H1 (cell line): Measurements from ENCODE around the gene ZDHHC3. TPM values are rescaled to one million over a fixed set of nuclear protein-coding genes. Genes with fewer than 3 reads are reported as not detected.
A peak's percentile ranks its signal among the peaks of the same experiment; 100 is the strongest.

Source experiments
- CTCF ChIA-PET: fragments of 300-600 bp; sonication (Branson Sonifier 250); formaldehyde crosslinking; loops from one replicate; lab custom pipeline; 2021; ENCODE audit not compliant: partially characterized antibody; lab: Charles Lee
- POLR2A ChIA-PET: fragments of 300-600 bp; sonication (Branson Sonifier 250); formaldehyde crosslinking; loops from one replicate; lab custom pipeline; 2021; ENCODE audit warnings: inconsistent platforms; ENCODE audit not compliant: partially characterized antibody; lab: Charles Lee
- DNase-seq, 2 experiments: peaks; one replicate each; pipeline versions ENCODE4 v3.0.0 to v3.0.0-alpha.2; 2010 to 2022; ENCODE audit warnings: low spot score in 2 of 2, low read depth in 1 of 2, mixed read lengths in 1 of 2
- FAIRE-seq: peaks from 2 replicates; lab custom pipeline; 2011; peaks lifted over from hg19 to GRCh38; lab: Jason Lieb, UNC
- H2AFZ ChIP-seq: 2 replicates; pipeline ENCODE4 v1.8.1; 2012; ENCODE audit warnings: low read length, inconsistent platforms
- H2AK5ac ChIP-seq: 2 replicates; pipeline ENCODE4 v1.6.1; 2013; ENCODE audit warnings: low read depth, low read length
- H2BK120ac ChIP-seq: replicated peaks from 2 replicates; pipeline ENCODE3; 2013; ENCODE audit warnings: low read depth, low read length, inconsistent platforms
- H2BK12ac ChIP-seq: 2 replicates; pipeline ENCODE4 v1.6.1; 2013; ENCODE audit warnings: low read depth, low read length
- H2BK15ac ChIP-seq: 2 replicates; pipeline ENCODE4 v1.6.1; 2013; ENCODE audit warnings: low read length
- H2BK20ac ChIP-seq: 2 replicates; pipeline ENCODE4 v1.6.1; 2013; ENCODE audit warnings: low read length
- H2BK5ac ChIP-seq: 2 replicates; pipeline ENCODE4 v1.6.1; 2013; ENCODE audit warnings: low read depth, low read length
- H3K14ac ChIP-seq: 2 replicates; pipeline ENCODE4 v1.6.1; 2013; ENCODE audit warnings: inconsistent platforms; ENCODE audit not compliant: insufficient read length
- H3K18ac ChIP-seq: 2 replicates; pipeline ENCODE4 v1.6.1; 2013; ENCODE audit warnings: low read length; ENCODE audit errors: extremely low read depth
- H3K23ac ChIP-seq: 2 replicates; pipeline ENCODE4 v1.6.1; 2013; ENCODE audit warnings: inconsistent platforms; ENCODE audit not compliant: insufficient read length
- H3K23me2 ChIP-seq: 2 replicates; pipeline ENCODE4 v1.6.1; 2013; ENCODE audit warnings: low read depth, low read length
- H3K27ac ChIP-seq: 2 replicates; pipeline ENCODE4 v1.6.1; 2011; ENCODE audit warnings: low read depth, low read length, inconsistent platforms
- H3K27me3 ChIP-seq, 4 experiments: replicated peaks in 1 of 4; 1 replicate in 1 of 4; 2 replicates in 3 of 4; pipeline versions ENCODE4 v1.6.1 to v1.8.1; 2011 to 2013; ENCODE audit warnings: low read length in 3 of 4, mild to moderate bottlenecking in 3 of 4, inconsistent platforms in 2 of 4, mixed read lengths in 2 of 4, moderate library complexity in 1 of 4; ENCODE audit not compliant: control insufficient read depth in 3 of 4, insufficient read depth in 3 of 4; ENCODE audit errors: extremely low read depth in 1 of 4
- H3K36me3 ChIP-seq, 4 experiments: 2 replicates each; pipeline versions ENCODE4 v1.6.1 to v1.8.1; 2011 to 2013; ENCODE audit warnings: mild to moderate bottlenecking in 4 of 4, low read length in 3 of 4, moderate library complexity in 2 of 4, control low read depth in 1 of 4, inconsistent platforms in 1 of 4; ENCODE audit not compliant: insufficient read depth in 4 of 4, control insufficient read depth in 2 of 4
- H3K4ac ChIP-seq: replicated peaks from 2 replicates; pipeline ENCODE3; 2013; ENCODE audit warnings: low read length, low read depth, mixed read lengths, inconsistent platforms; ENCODE audit not compliant: insufficient read length
- H3K4me1 ChIP-seq, 4 experiments: replicated peaks in 1 of 4; 1 replicate in 1 of 4; 2 replicates in 3 of 4; pipeline versions ENCODE4 v1.6.1 to v1.8.1; 2011 to 2013; ENCODE audit warnings: low read length in 3 of 4, inconsistent platforms in 2 of 4, mixed read lengths in 1 of 4; ENCODE audit not compliant: insufficient read depth in 4 of 4, control insufficient read depth in 3 of 4
- H3K4me2 ChIP-seq, 2 experiments: 2 replicates each; pipeline versions ENCODE4 v1.6.1 to v1.8.1; 2011 to 2013; ENCODE audit warnings: low read depth in 2 of 2, low read length in 2 of 2, control low read depth in 1 of 2, inconsistent platforms in 1 of 2, mild to moderate bottlenecking in 1 of 2; ENCODE audit not compliant: insufficient read depth in 1 of 2
- H3K4me3 ChIP-seq, 4 experiments: fragments of 200-600, 300-600 bp in 1 of 4; sonication (generic), shearing (Covaris generic), sonication (Bioruptor Twin) in 1 of 4; 2 replicates each; pipeline versions ENCODE4 v1.5.1 to v1.8.1; 2011 to 2016; ENCODE audit warnings: low read length in 4 of 4, low read depth in 3 of 4, control low read depth in 2 of 4, inconsistent platforms in 2 of 4, mild to moderate bottlenecking in 2 of 4, mixed read lengths in 1 of 4, moderate library complexity in 1 of 4; ENCODE audit not compliant: insufficient read depth in 2 of 4; ENCODE audit errors: extremely low read depth in 1 of 4
- H3K56ac ChIP-seq: replicated peaks from 2 replicates; pipeline ENCODE3; 2013; ENCODE audit warnings: low read depth, mild to moderate bottlenecking, mixed read lengths, low read length, inconsistent platforms; ENCODE audit not compliant: insufficient read length
- H3K79me1 ChIP-seq: 2 replicates; pipeline ENCODE4 v1.6.1; 2013; ENCODE audit warnings: low read depth, low read length, control low read depth
- H3K79me2 ChIP-seq, 2 experiments: 2 replicates each; pipeline versions ENCODE4 v1.6.1 to v1.8.1; 2012 to 2013; ENCODE audit warnings: low read length in 2 of 2, mild to moderate bottlenecking in 2 of 2, inconsistent platforms in 1 of 2; ENCODE audit not compliant: insufficient read depth in 2 of 2, control insufficient read depth in 1 of 2
- H3K9ac ChIP-seq, 4 experiments: replicated peaks in 1 of 4; 1 replicate in 1 of 4; 2 replicates in 3 of 4; pipeline versions ENCODE4 v1.6.1 to v1.8.1; 2011 to 2013; ENCODE audit warnings: low read depth in 3 of 4, low read length in 3 of 4, control low read depth in 2 of 4, mild to moderate bottlenecking in 2 of 4, moderate library complexity in 2 of 4, inconsistent platforms in 1 of 4; ENCODE audit errors: extremely low read depth in 1 of 4
- H3K9me3 ChIP-seq, 2 experiments: 2 replicates each; pipeline versions ENCODE4 v1.6.1 to v1.8.1; 2012 to 2013; ENCODE audit warnings: mild to moderate bottlenecking in 2 of 2, moderate library complexity in 2 of 2, control low read depth in 1 of 2, inconsistent platforms in 1 of 2, low read depth in 1 of 2, low read length in 1 of 2, mixed read lengths in 1 of 2; ENCODE audit not compliant: insufficient read depth in 2 of 2
- H4K20me1 ChIP-seq, 2 experiments: replicated peaks in 1 of 2; 2 replicates each; pipeline versions ENCODE3 to v1.8.1; 2011 to 2013; ENCODE audit warnings: inconsistent platforms in 2 of 2, low read length in 2 of 2, mild to moderate bottlenecking in 1 of 2; ENCODE audit not compliant: insufficient read depth in 2 of 2, control insufficient read depth in 1 of 2
- H4K5ac ChIP-seq: 2 replicates; pipeline ENCODE4 v1.6.1; 2013; ENCODE audit warnings: low read length, low read depth, mixed read lengths, inconsistent platforms; ENCODE audit not compliant: insufficient read length
- H4K8ac ChIP-seq: 2 replicates; pipeline ENCODE4 v1.8.0; 2013; ENCODE audit warnings: mild to moderate bottlenecking, moderate library complexity, low read length, inconsistent platforms; ENCODE audit not compliant: insufficient read depth; ENCODE audit errors: extremely low read depth
- H4K91ac ChIP-seq: replicated peaks from 2 replicates; pipeline ENCODE3; 2013; ENCODE audit warnings: low read length, mixed read lengths, inconsistent platforms; ENCODE audit not compliant: insufficient read length
- ASH2L ChIP-seq: fragments of 200-600, 300-600 bp; sonication (generic); IDR thresholded peaks from one replicate; pipeline ENCODE4 v1.7.1; 2017; ENCODE audit warnings: low read length
- CBX5 ChIP-seq: fragments of 300-800, 300-1000 bp; sonication (generic); IDR thresholded peaks from 2 replicates; pipeline ENCODE4 v1.7.1; 2016; ENCODE audit warnings: antibody characterized with exemption, low read length, low read depth
- CHD2 ChIP-seq: IDR thresholded peaks from 2 replicates; pipeline ENCODE4 v1.6.1; 2012; ENCODE audit warnings: low read length, improper control_type of control experiment
- CTBP2 ChIP-seq: IDR thresholded peaks from 2 replicates; pipeline ENCODE4 v1.7.0; 2011; ENCODE audit warnings: borderline replicate concordance, mild to moderate bottlenecking, moderate library complexity, mixed read lengths, low read length; ENCODE audit not compliant: insufficient read depth, insufficient read length
- JUN ChIP-seq: IDR thresholded peaks from 2 replicates; pipeline ENCODE4 v1.6.1; 2011; ENCODE audit warnings: low read depth, mild to moderate bottlenecking, improper control_type of control experiment, low read length
- KDM5A ChIP-seq: fragments of 200-600 bp; IDR thresholded peaks from 2 replicates; pipeline ENCODE4 v1.7.1; 2012; ENCODE audit warnings: mild to moderate bottlenecking, low read length, inconsistent platforms, mixed read lengths
- NANOG ChIP-seq: IDR thresholded peaks from 2 replicates; pipeline ENCODE4 v1.6.1; 2011; ENCODE audit warnings: low read length, low read depth, mild to moderate bottlenecking, inconsistent platforms; ENCODE audit not compliant: insufficient read depth, poor library complexity, severe bottlenecking
- RNF2 ChIP-seq: fragments of 200-900, 300-1000 bp; sonication (generic); IDR thresholded peaks from 2 replicates; pipeline ENCODE4 v1.7.1; 2016; ENCODE audit warnings: borderline replicate concordance, low read depth, mild to moderate bottlenecking, antibody characterized with exemption, low read length; ENCODE audit not compliant: poor library complexity, severe bottlenecking; ENCODE audit errors: missing control alignments
- SP2 ChIP-seq: IDR thresholded peaks from 2 replicates; pipeline ENCODE4 v1.6.1; 2012; ENCODE audit warnings: mild to moderate bottlenecking, low read length, inconsistent platforms
- TAF1 ChIP-seq: IDR thresholded peaks from 2 replicates; pipeline ENCODE4 v1.6.1; 2011; ENCODE audit warnings: mild to moderate bottlenecking, low read depth, low read length
- TAF7 ChIP-seq: optimal IDR thresholded peaks from 2 replicates; pipeline ENCODE3; 2011; ENCODE audit warnings: low read depth, mild to moderate bottlenecking, inconsistent platforms, low read length, moderate library complexity, borderline replicate concordance
- ZNF274 ChIP-seq: IDR thresholded peaks from 2 replicates; pipeline ENCODE4 v1.7.0; 2012; ENCODE audit warnings: low read length, borderline replicate concordance; ENCODE audit errors: extremely low read depth
- WGBS, 2 experiments: shearing (Covaris generic) in 1 of 2; methylation state at CpG; one replicate each; pipeline versions ENCODE4 v1.1.6 to v1.1.7; 2013 to 2015; ENCODE audit warnings: low lambda C conversion rate in 2 of 2, mixed read lengths in 2 of 2, inconsistent platforms in 1 of 2, low coverage in 1 of 2, missing lambda C conversion rate in 1 of 2; ENCODE audit not compliant: insufficient replicate concordance in 2 of 2, insufficient coverage in 1 of 2, insufficient read length in 1 of 2; ENCODE audit errors: extremely low coverage in 1 of 2, missing lambda C conversion rate in 1 of 2; 5-methylcytosine and 5-hydroxymethylcytosine counted together
- polyA plus RNA-seq, 7 experiments: library from polyadenylated mRNA; depleted of rRNA in 3 of 7; stranded (reverse) in 5 of 7; unstranded in 2 of 7; fragments of >200 nt in 5 of 7; fragments of 200-250 nt in 2 of 7; gene quantifications; 1 replicate in 5 of 7; 2 replicates in 1 of 7; 4 replicates in 1 of 7; pipeline versions ENCODE4 v1.2.1 to v1.2.3, GENCODE V29; 2011 to 2013; ENCODE audit warnings: missing spikeins in 2 of 7, mixed read lengths in 2 of 7
- total RNA-seq: library from RNA; stranded (reverse); fragmentation: NEBNext Ultra II Directional; extraction: Animal tissue kit (Norgen Biotek cat#: 25700); gene quantifications from 2 replicates; pipeline ENCODE4 v1.2.1, GENCODE V29; 2021

Gene ZDHHC3
- total and polyA plus RNA-seq, 2 of the 8 experiments (the other 6 are each of a cell fraction or from before 2014, with no cell fraction given), result 77.4 to 88.7 TPM

DNA sequence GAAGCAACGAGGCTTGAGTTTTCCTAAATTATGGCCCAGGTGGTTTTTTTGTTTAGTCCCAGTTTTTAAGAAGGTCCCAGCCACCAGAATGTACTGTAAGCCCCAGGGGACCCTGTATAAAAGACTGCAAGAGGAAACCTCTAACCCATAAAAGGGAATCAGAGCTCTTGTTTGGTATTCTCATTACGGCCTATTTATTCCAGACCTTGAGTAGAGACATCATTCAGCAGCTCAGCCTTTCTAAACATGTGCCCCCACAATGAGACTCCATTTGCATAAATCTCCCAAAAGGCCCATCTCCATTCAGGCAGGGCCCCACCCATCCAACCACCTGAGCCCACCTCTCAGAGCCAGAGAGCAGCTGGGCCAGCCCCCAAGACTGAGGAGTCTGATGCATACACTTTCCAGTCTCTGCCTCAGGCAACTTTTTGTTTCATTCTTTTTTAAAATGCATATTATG is 25.7 kb downstream of the ZDHHC3 start:
- Histone ChIP-seq H2BK20ac (no peak overlapping the region), H3K4me3 (no peak overlapping the region), H3K18ac (no peak overlapping the region), H2BK12ac (no peak overlapping the region), H3K14ac (no peak overlapping the region), H2BK15ac (no peak overlapping the region), H3K23ac (no peak overlapping the region), H2BK5ac (no peak overlapping the region), H3K9me3 (no peaks in the 10 kb centered on the region), H3K27ac (no peak overlapping the region), H4K91ac (no peak overlapping the region), H3K27me3 (no peaks in the 10 kb centered on the region), H2BK120ac (no peak overlapping the region), H3K79me1 (peaks cover 12% of the 10 kb centered on the region), H3K36me3 (peaks cover 0 to 6% (median 0%) of the 10 kb centered on the region in 4 experiments; a peak in 2 of 8 replicates), H3K4me2 (0 out of 4 replicates have a peak overlapping the region, but pooled peaks of 1 of the 2 experiments have one; percentile 29), H3K4me1 (peaks cover 0 to 5% (median 2%) of the 10 kb centered on the region in 4 experiments; a peak in 3 of 7 replicates), H2AK5ac (no peak overlapping the region), H3K9ac (no peak overlapping the region), H3K4ac (no peak overlapping the region), H4K8ac (no peak overlapping the region), H3K23me2 (no peaks in the 10 kb centered on the region), H4K5ac (no peak overlapping the region), H2AFZ (no peak overlapping the region), H4K20me1 (peaks cover 3 to 11% of the 10 kb centered on the region in 2 experiments), H3K56ac (no peak overlapping the region), H3K79me2 (peaks cover 4 to 16% of the 10 kb centered on the region in 2 experiments; a peak in 2 of 4 replicates)
- FAIRE-seq (no peak), DNase-seq (peak in 1 of 2 experiments; percentile 10)
- CTCF ChIA-PET, result interaction anchor here (0.6 to 1.3 kb wide), 5 partner anchors 13 to 39 kb away, joined by 3 to 4 read pairs (median 3); no protein-coding TSS in a partner anchor
- POLR2A ChIA-PET, result interaction anchor here (0.8 to 0.9 kb wide), 2 partner anchors 24 kb away, joined by 3 read pairs; no protein-coding TSS in a partner anchor
- WGBS, 2 experiments, result 75% methylated on average over 2 of the region's 2 CpGs; no CpG with 5 or more reads in 1 of the 2 experiments
- no peak for TF ChIP-seq ZNF274
- no peak for TF ChIP-seq JUN
- no peak for TF ChIP-seq TAF1
- no peak for TF ChIP-seq RNF2
- TF ChIP-seq NANOG, result no peak
- TF ChIP-seq TAF7, result no peak
- TF ChIP-seq SP2, result no peak
- TF ChIP-seq KDM5A, result no peak
- TF ChIP-seq CHD2, result no peak
- TF ChIP-seq CTBP2, result no peak
- no peak for TF ChIP-seq ASH2L
- no peak for TF ChIP-seq CBX5
